HepG2 (cell line): ENCODE measurements around the gene ERC1. TPM values are rescaled to one million over a fixed set of nuclear protein-coding genes. Genes with fewer than 3 reads are reported as not detected.

ENCODE experiments used
- ATAC-seq: fragments of 200-7000 bp; cut with Tn5 transposase; 3 replicates; pipeline ENCODE4 v1.9.1; 2020; ENCODE audit warnings: mild to moderate bottlenecking, moderate library complexity
- BruUV-seq: library from RNA; stranded (reverse); fragments of 400-500 nt; replicated peaks from 2 replicates; lab custom pipeline; 2021; lab: Mats Ljungman, UMichigan
- CTCF ChIA-PET: fragments of 300-600 bp; formaldehyde crosslinking; extraction: SDS; loops from one replicate; lab custom pipeline; 2021; ENCODE audit warnings: low total read pairs, inconsistent platforms, low intra/inter-chr PET ratio; lab: Yijun Ruan, JAX
- POLR2A ChIA-PET: fragments of 350-600 bp; sonication (Branson Sonifier 250); formaldehyde crosslinking; loops from one replicate; lab custom pipeline; 2020; ENCODE audit warnings: antibody characterized with exemption, inconsistent platforms; lab: Yijun Ruan, JAX
- DNase-seq: peaks from one replicate; pipeline ENCODE4 v3.0.0-alpha.2; 2015; ENCODE audit warnings: low spot score
- FAIRE-seq: peaks from 3 replicates; lab custom pipeline; 2011; peaks lifted over from hg19 to GRCh38; lab: Jason Lieb, UNC
- H2AFZ ChIP-seq: one replicate; pipeline ENCODE4 v1.6.1; 2011; ENCODE audit warnings: low read length, inconsistent platforms
- H3K27ac ChIP-seq: fragments of 300-600 bp; 3 replicates; pipeline ENCODE4 v1.8.0; 2011; ENCODE audit warnings: mixed run types, mild to moderate bottlenecking, mixed read lengths, low read length, inconsistent platforms; ENCODE audit not compliant: insufficient read depth; ENCODE audit errors: extremely low read length
- H3K27me3 ChIP-seq, 2 experiments: fragments of 200-600 bp in 1 of 2; 2 replicates in 1 of 2; 3 replicates in 1 of 2; pipeline versions ENCODE4 v1.6.0 to v1.8.0; 2011; ENCODE audit warnings: low read length in 2 of 2, mild to moderate bottlenecking in 2 of 2, moderate library complexity in 2 of 2, inconsistent platforms in 1 of 2; ENCODE audit not compliant: insufficient read depth in 2 of 2, control insufficient read depth in 1 of 2
- H3K36me3 ChIP-seq, 2 experiments: fragments of 200-600 bp in 1 of 2; replicated peaks in 1 of 2; 2 replicates in 1 of 2; 3 replicates in 1 of 2; pipeline versions ENCODE4 v1.5.1 to v1.8.0; 2011; ENCODE audit warnings: low read length in 2 of 2, inconsistent platforms in 1 of 2; ENCODE audit not compliant: insufficient read depth in 2 of 2, control insufficient read depth in 1 of 2
- H3K4me1 ChIP-seq: 2 replicates; pipeline ENCODE4 v1.5.1; 2012; ENCODE audit warnings: low read length, inconsistent platforms; ENCODE audit not compliant: insufficient read depth
- H3K4me2 ChIP-seq: 2 replicates; pipeline ENCODE4 v1.6.0; 2011; ENCODE audit warnings: low read depth, low read length, inconsistent platforms
- H3K4me3 ChIP-seq, 3 experiments: fragments of 200-600 bp in 1 of 3; sonication (generic), shearing (Covaris generic) in 1 of 3; replicated peaks in 1 of 3; 2 replicates each; pipeline ENCODE4 v1.5.1; 2011 to 2016; ENCODE audit warnings: low read length in 3 of 3, inconsistent platforms in 2 of 3, low read depth in 2 of 3, mild to moderate bottlenecking in 2 of 3, control low read depth in 1 of 3, mixed read lengths in 1 of 3; ENCODE audit not compliant: insufficient read depth in 1 of 3
- H3K79me2 ChIP-seq: one replicate; pipeline ENCODE4 v1.6.1; 2011; ENCODE audit warnings: low read length, inconsistent platforms; ENCODE audit not compliant: insufficient read depth
- H3K9ac ChIP-seq: 2 replicates; pipeline ENCODE4 v1.6.0; 2011; ENCODE audit warnings: mild to moderate bottlenecking, low read depth, low read length, inconsistent platforms; ENCODE audit not compliant: insufficient read depth
- H3K9me3 ChIP-seq: 2 replicates; pipeline ENCODE4 v1.5.1; 2012; ENCODE audit warnings: mild to moderate bottlenecking, low read length
- H4K20me1 ChIP-seq: 2 replicates; pipeline ENCODE4 v1.6.0; 2011; ENCODE audit warnings: inconsistent platforms, mild to moderate bottlenecking, low read length, moderate library complexity; ENCODE audit not compliant: insufficient read depth
- FOSL2 ChIP-seq: sonication (generic); formaldehyde crosslinking; IDR thresholded peaks from 2 replicates; pipeline ENCODE4 v1.4.0; 2020; ENCODE audit warnings: missing genetic modification reagents
- JUNB ChIP-seq: sonication (generic); formaldehyde crosslinking; IDR thresholded peaks from 2 replicates; pipeline ENCODE4 v1.8.0; 2022; ENCODE audit warnings: missing genetic modification reagents, mild to moderate bottlenecking, borderline replicate concordance
- KDM4B ChIP-seq: sonication (generic); formaldehyde crosslinking; IDR thresholded peaks from 2 replicates; pipeline ENCODE4 v1.4.0; 2020; ENCODE audit warnings: missing genetic modification reagents
- MLXIP ChIP-seq: sonication (generic); formaldehyde crosslinking; IDR thresholded peaks from 2 replicates; pipeline ENCODE4 v1.9.0; 2021; ENCODE audit warnings: missing genetic modification reagents, borderline replicate concordance
- PAF1 ChIP-seq: IDR thresholded peaks from 2 replicates; pipeline ENCODE4 v1.6.1; 2016; ENCODE audit warnings: missing genetic modification reagents, missing compliant biosample characterization
- SUZ12 ChIP-seq: fragments of 150-350 bp; IDR thresholded peaks from 2 replicates; pipeline ENCODE4 v1.6.1; 2014; ENCODE audit warnings: low read depth, low read length
- THRA ChIP-seq: sonication (generic); formaldehyde crosslinking; IDR thresholded peaks from 2 replicates; pipeline ENCODE4 v1.4.0; 2020; ENCODE audit warnings: missing genetic modification reagents, borderline replicate concordance
- ZBTB3 ChIP-seq: sonication (generic); formaldehyde crosslinking; IDR thresholded peaks from 2 replicates; pipeline ENCODE4 v1.4.0; 2020; ENCODE audit warnings: low read depth, mild to moderate bottlenecking, moderate library complexity, missing genetic modification reagents, borderline replicate concordance
- ZEB1 ChIP-seq: IDR thresholded peaks from 2 replicates; pipeline ENCODE4 v1.6.1; 2012; ENCODE audit warnings: mild to moderate bottlenecking, low read depth, inconsistent platforms; ENCODE audit not compliant: insufficient replicate concordance
- ZNF317 ChIP-seq: sonication (generic); formaldehyde crosslinking; IDR thresholded peaks from 2 replicates; pipeline ENCODE4 v1.5.0; 2020; ENCODE audit warnings: mild to moderate bottlenecking, missing genetic modification reagents
- ZNF577 ChIP-seq: sonication (generic); formaldehyde crosslinking; IDR thresholded peaks from 2 replicates; pipeline ENCODE4 v1.4.0; 2020; ENCODE audit warnings: mild to moderate bottlenecking, low read depth, missing genetic modification reagents, borderline replicate concordance
- ZNF83 ChIP-seq: sonication (generic); formaldehyde crosslinking; IDR thresholded peaks from 2 replicates; pipeline ENCODE4 v1.4.0; 2020; ENCODE audit warnings: missing genetic modification reagents, mild to moderate bottlenecking, borderline replicate concordance
- WGBS: methylation state at CpG from one replicate; pipeline ENCODE4 v1.1.6; 2017; ENCODE audit warnings: low lambda C conversion rate; 5-methylcytosine and 5-hydroxymethylcytosine counted together
- in situ Hi-C: cut with HindIII; loops from 2 replicates; pipeline ENCODE4 v1.10.0; 2017; ENCODE audit warnings: low pct_unique_long_range_greater_than_20kb; ENCODE audit not compliant: extremely low pct_ligation_motif_present
- intact Hi-C: fragments of 100-400 bp; cut with micrococcal nuclease; formaldehyde crosslinking; loops from one replicate; pipeline ENCODE4 v1.10.0; 2022; ENCODE audit not compliant: unreplicated experiment
- polyA plus RNA-seq, 8 experiments: library from polyadenylated mRNA; depleted of rRNA in 3 of 8; stranded (reverse) in 7 of 8; unstranded in 1 of 8; fragments of >200 nt; fragmentation: Illumina TruSeq in 4 of 8; extraction: Trizol in 4 of 8; gene quantifications; 2 replicates each; pipeline versions ENCODE4 v1.2.1 to v1.2.3, GENCODE V29; 2011 to 2016; ENCODE audit warnings: low read depth in 4 of 8, missing spikeins in 1 of 8, mixed read lengths in 1 of 8; ENCODE audit not compliant: insufficient read depth in 1 of 8
- total RNA-seq, 5 experiments: library from RNA; depleted of rRNA; stranded (reverse); fragments of >200 nt; fragmentation: Illumina TruSeq; extraction: Trizol; gene quantifications; 2 replicates each; pipeline ENCODE4 v1.2.3, GENCODE V29; 2016; ENCODE audit warnings: low read depth in 1 of 5

Gene ERC1
- total and polyA plus RNA-seq, 2 of the 13 experiments (the other 11 are each of a cell fraction or from before 2014, with no cell fraction given), result 6.1 to 12.4 TPM

DNA sequence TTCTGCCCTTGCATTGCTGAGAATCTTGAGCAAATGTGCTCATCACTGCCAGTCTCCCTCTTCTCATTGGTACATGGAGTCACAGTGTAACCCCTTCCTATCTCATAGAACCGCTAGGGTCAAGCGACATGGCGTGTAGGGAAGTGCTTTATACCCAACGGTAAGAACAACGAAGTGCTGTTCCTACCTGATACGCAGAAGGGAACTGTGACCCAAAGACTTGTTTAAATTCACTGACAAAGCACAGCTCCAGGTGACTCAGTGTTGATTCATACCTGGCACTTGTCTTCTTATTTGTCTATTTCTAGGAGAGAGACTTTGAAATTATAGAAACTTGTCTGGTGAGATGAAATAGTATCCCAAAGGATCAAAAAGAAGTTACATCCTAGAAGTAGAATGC lies 549.7 kb downstream of the ERC1 start:
- Histone ChIP-seq H3K9me3 (no peaks in the 10 kb centered on the region), H3K27me3 (peaks cover 2 to 44% of the 10 kb centered on the region in 2 experiments; a peak in 4 of 5 replicates), H3K4me3 (no peak overlapping the region), H3K36me3 (no peaks in the 10 kb centered on the region), H2AFZ (no peak overlapping the region), H3K4me2 (no peak overlapping the region), H3K79me2 (no peaks in the 10 kb centered on the region), H4K20me1 (no peaks in the 10 kb centered on the region), H3K9ac (no peak overlapping the region), H3K27ac (no peak overlapping the region), H3K4me1 (peaks cover 15% of the 10 kb centered on the region)
- in situ Hi-C loops (no loop called here), intact Hi-C loops (no loop called here)
- FAIRE-seq (no peak), DNase-seq (peak; percentile 31), ATAC-seq (no peak)
- ChIA-PET CTCF (no interaction called here), POLR2A (no interaction called here)
- 4% methylated on average over 6 of the region's 6 CpGs for WGBS
- BruUV-seq, result no TSS peak
- TF ChIP-seq ZNF83 (CRISPR knock-in tag), result no peak
- peak; percentile 33; the same call in 1 of the 2 replicates for TF ChIP-seq FOSL2 (CRISPR knock-in tag)
- no peak for TF ChIP-seq THRA
- no peak for TF ChIP-seq JUNB (CRISPR knock-in tag)
- no peak for TF ChIP-seq SUZ12

GRCh38 chr12:1542599-1542998 lies 551.6 kb downstream of the ERC1 start:
- ATAC-seq, result no peak
- in situ Hi-C loops, result no loop called here
- FAIRE-seq, result no peak
- Histone ChIP-seq H3K27me3 (peaks cover 3 to 40% of the 10 kb centered on the region in 2 experiments; a peak in 3 of 5 replicates), H3K79me2 (no peaks in the 10 kb centered on the region), H3K4me1 (peaks cover 15% of the 10 kb centered on the region), H3K36me3 (no peaks in the 10 kb centered on the region), H3K9ac (no peak overlapping the region), H4K20me1 (no peaks in the 10 kb centered on the region), H3K4me2 (no peak overlapping the region), H3K9me3 (no peaks in the 10 kb centered on the region), H3K27ac (no peak overlapping the region), H2AFZ (no peak overlapping the region), H3K4me3 (no peak overlapping the region)
- CTCF ChIA-PET, result no interaction called here
- 50% methylated on average over 7 of the region's 7 CpGs for WGBS
- no TSS peak for BruUV-seq
- TF ChIP-seq PAF1 (CRISPR knock-in tag) (no peak), MLXIP (CRISPR knock-in tag) (no peak), ZEB1 (no peak), KDM4B (CRISPR knock-in tag) (no peak), ZBTB3 (CRISPR knock-in tag) (no peak), ZNF577 (CRISPR knock-in tag) (no peak), ZNF317 (CRISPR knock-in tag) (no peak)
- intact Hi-C loops, result no loop called here
- no peak for DNase-seq
- POLR2A ChIA-PET, result no interaction called here
